Activated CD8-positive, alpha-beta memory T cell treated with anti-CD3 and anti-CD28 coated beads, Interleukin-2, amount 50 U/mL, for 48 hours (primary cell): Measurements from ENCODE around the gene RGS6.

Source experiments
- DNase-seq: peaks from one replicate; pipeline ENCODE4 v3.0.0-alpha.2; 2020

Gene RGS6

GRCh38 chr14:72540836-72541235 is 608.6 kb downstream of the RGS6 start:
- DNase-seq, result no peak

GRCh38 chr14:72541546-72541945 is 609.3 kb downstream of the RGS6 start:
- no peak for DNase-seq

GRCh38 chr14:72543341-72543740 is 611.1 kb downstream of the RGS6 start:
- no peak for DNase-seq

- DNase-seq, result no peak
These were observed 612.6 kb downstream of the RGS6 start for GRCh38 chr14:72544615-72545387.

- no peak for DNase-seq
These were observed 613.4 kb downstream of the RGS6 start for GRCh38 chr14:72545411-72546311.

GRCh38 chr14:72546344-72547016 is 614.3 kb downstream of the RGS6 start:
- DNase-seq, result no peak

- no peak for DNase-seq
These were observed 615.8 kb downstream of the RGS6 start for GRCh38 chr14:72547999-72548398.

- no peak for DNase-seq
These were observed 616.8 kb downstream of the RGS6 start for GRCh38 chr14:72549026-72549425.

- no peak for DNase-seq
These were observed 617.6 kb downstream of the RGS6 start for GRCh38 chr14:72549854-72550253.

- DNase-seq, result no peak
These were observed 618.3 kb downstream of the RGS6 start for GRCh38 chr14:72550513-72550912.

GRCh38 chr14:72552236-72552635 is 620.0 kb downstream of the RGS6 start:
- no peak for DNase-seq

GRCh38 chr14:72553161-72553560 is 620.9 kb downstream of the RGS6 start:
- no peak for DNase-seq

- no peak for DNase-seq
These were observed 621.4 kb downstream of the RGS6 start for GRCh38 chr14:72553656-72554055.

GRCh38 chr14:72554401-72554800 is 622.2 kb downstream of the RGS6 start:
- no peak for DNase-seq

GRCh38 chr14:72554994-72555608 is 622.9 kb downstream of the RGS6 start:
- DNase-seq, result no peak

GRCh38 chr14:72555609-72556000 is 623.4 kb downstream of the RGS6 start:
- DNase-seq, result no peak

GRCh38 chr14:72557671-72558070 is 625.4 kb downstream of the RGS6 start:
- no peak for DNase-seq

- DNase-seq, result no peak
These were observed 626.5 kb downstream of the RGS6 start for GRCh38 chr14:72558721-72559120.

GRCh38 chr14:72559202-72559601 is 627.0 kb downstream of the RGS6 start:
- DNase-seq, result no peak

- no peak for DNase-seq
These were observed 627.5 kb downstream of the RGS6 start for GRCh38 chr14:72559669-72560255.

GRCh38 chr14:72560331-72560730 is 628.1 kb downstream of the RGS6 start:
- DNase-seq, result no peak

GRCh38 chr14:72560889-72561493 is 628.8 kb downstream of the RGS6 start:
- DNase-seq, result no peak
